Measurements from ENCODE around the gene ELF5. TPM values are rescaled to one million over a fixed set of nuclear protein-coding genes. Genes with fewer than 3 reads are reported as not detected.

Gene ELF5
- total and polyA plus RNA-seq, 2 of the 13 experiments (the other 11 are each of a cell fraction or from before 2014, with no cell fraction given), result 0.51 to 2.6 TPM

DNA sequence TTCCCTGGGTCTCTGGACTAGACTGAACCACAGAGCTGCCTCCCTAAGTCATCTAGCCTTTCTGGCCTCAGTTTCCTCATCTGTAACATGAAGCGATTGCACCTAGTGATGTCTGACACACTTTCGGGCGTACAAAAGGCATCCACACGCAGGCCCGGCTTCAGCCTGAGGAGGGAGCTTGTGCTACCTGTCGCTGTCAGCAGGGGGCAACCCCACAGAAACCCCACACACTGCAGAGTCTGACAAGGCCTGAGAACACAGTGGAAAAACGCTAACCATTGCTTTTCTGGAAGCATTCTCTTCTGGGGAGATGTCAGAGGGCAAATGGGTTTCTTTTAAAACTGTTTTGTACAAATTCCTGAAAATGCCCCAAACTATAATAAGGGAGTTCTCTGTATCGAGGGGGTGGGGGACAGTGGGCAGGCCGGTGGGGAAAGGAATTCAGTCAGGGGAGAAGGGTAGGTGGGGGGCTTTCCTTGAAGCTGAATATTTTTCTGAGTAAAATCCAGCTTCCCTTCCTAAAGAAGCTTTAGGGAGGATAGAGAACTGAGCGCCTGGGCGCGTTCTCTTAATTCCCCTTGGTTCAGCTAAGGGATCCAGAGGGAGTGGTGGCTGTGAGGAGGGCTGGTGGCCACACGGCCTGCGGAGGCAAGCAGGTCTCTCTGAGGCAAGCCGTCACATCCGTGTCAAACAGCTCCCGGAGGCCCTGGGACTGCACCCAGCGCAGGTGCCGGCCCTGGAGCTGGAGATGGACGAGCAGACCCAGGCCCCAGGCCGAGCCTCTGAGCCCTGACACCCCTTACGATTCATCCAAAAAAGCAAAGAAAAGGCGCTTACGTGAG lies 533 bp downstream of the ELF5 start (continued):
- TF ChIP-seq, protein P1, sequence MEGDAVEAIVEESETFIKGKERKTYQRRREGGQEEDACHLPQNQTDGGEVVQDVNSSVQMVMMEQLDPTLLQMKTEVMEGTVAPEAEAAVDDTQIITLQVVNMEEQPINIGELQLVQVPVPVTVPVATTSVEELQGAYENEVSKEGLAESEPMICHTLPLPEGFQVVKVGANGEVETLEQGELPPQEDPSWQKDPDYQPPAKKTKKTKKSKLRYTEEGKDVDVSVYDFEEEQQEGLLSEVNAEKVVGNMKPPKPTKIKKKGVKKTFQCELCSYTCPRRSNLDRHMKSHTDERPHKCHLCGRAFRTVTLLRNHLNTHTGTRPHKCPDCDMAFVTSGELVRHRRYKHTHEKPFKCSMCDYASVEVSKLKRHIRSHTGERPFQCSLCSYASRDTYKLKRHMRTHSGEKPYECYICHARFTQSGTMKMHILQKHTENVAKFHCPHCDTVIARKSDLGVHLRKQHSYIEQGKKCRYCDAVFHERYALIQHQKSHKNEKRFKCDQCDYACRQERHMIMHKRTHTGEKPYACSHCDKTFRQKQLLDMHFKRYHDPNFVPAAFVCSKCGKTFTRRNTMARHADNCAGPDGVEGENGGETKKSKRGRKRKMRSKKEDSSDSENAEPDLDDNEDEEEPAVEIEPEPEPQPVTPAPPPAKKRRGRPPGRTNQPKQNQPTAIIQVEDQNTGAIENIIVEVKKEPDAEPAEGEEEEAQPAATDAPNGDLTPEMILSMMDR (CRISPR knock-in tag; IDR thresholded peaks at IDR 0.05), result peak; percentile 93
- TF ChIP-seq, protein P2, sequence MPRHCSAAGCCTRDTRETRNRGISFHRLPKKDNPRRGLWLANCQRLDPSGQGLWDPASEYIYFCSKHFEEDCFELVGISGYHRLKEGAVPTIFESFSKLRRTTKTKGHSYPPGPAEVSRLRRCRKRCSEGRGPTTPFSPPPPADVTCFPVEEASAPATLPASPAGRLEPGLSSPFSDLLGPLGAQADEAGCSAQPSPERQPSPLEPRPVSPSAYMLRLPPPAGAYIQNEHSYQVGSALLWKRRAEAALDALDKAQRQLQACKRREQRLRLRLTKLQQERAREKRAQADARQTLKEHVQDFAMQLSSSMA (CRISPR knock-in tag; IDR thresholded peaks at IDR 0.05), result no peak
- TF ChIP-seq SUZ12 (IDR thresholded peaks at IDR 0.05; ENCODE audit: low read depth, low read length) (no peak), EP300 (IDR thresholded peaks at IDR 0.05; ENCODE audit: low read depth in 2 of 2, low read length in 2 of 2) (peak in 1 of 2 experiments; percentile 33; a peak in 1 of 4 replicates), EP300 (CRISPR knock-in tag; IDR thresholded peaks at IDR 0.05; ENCODE audit: borderline replicate concordance) (no peak), ZEB1 (IDR thresholded peaks at IDR 0.05; ENCODE audit: insufficient replicate concordance, low read depth) (no peak), KDM2A (CRISPR knock-in tag; IDR thresholded peaks at IDR 0.05; ENCODE audit: borderline replicate concordance, low read depth) (peak; percentile 50; the same call in 1 of the 2 replicates), BRCA1 (CRISPR knock-in tag; IDR thresholded peaks at IDR 0.05) (0 out of 2 replicates have a peak, but pooled peaks have one; percentile 13), PHF8 (CRISPR knock-in tag; IDR thresholded peaks at IDR 0.05) (no peak), SALL1 (CRISPR knock-in tag; IDR thresholded peaks at IDR 0.05) (peak; percentile 51; the same call in 1 of the 2 replicates), GATAD2A (CRISPR knock-in tag; IDR thresholded peaks at IDR 0.05) (peak; percentile 56; the same call in 1 of the 2 replicates), KMT2B (CRISPR knock-in tag; IDR thresholded peaks at IDR 0.05) (no peak), NCOR1 (IDR thresholded peaks at IDR 0.05; ENCODE audit: borderline replicate concordance, low read length) (no peak), NFYC (CRISPR knock-in tag; IDR thresholded peaks at IDR 0.05) (no peak), KDM3A (CRISPR knock-in tag; IDR thresholded peaks at IDR 0.05; ENCODE audit: low read depth) (no peak)
- TF ChIP-seq, protein P3, sequence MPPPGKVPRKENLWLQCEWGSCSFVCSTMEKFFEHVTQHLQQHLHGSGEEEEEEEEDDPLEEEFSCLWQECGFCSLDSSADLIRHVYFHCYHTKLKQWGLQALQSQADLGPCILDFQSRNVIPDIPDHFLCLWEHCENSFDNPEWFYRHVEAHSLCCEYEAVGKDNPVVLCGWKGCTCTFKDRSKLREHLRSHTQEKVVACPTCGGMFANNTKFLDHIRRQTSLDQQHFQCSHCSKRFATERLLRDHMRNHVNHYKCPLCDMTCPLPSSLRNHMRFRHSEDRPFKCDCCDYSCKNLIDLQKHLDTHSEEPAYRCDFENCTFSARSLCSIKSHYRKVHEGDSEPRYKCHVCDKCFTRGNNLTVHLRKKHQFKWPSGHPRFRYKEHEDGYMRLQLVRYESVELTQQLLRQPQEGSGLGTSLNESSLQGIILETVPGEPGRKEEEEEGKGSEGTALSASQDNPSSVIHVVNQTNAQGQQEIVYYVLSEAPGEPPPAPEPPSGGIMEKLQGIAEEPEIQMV (CRISPR knock-in tag; IDR thresholded peaks at IDR 0.05; ENCODE audit: low read depth), result no peak
- TF ChIP-seq, protein P4, sequence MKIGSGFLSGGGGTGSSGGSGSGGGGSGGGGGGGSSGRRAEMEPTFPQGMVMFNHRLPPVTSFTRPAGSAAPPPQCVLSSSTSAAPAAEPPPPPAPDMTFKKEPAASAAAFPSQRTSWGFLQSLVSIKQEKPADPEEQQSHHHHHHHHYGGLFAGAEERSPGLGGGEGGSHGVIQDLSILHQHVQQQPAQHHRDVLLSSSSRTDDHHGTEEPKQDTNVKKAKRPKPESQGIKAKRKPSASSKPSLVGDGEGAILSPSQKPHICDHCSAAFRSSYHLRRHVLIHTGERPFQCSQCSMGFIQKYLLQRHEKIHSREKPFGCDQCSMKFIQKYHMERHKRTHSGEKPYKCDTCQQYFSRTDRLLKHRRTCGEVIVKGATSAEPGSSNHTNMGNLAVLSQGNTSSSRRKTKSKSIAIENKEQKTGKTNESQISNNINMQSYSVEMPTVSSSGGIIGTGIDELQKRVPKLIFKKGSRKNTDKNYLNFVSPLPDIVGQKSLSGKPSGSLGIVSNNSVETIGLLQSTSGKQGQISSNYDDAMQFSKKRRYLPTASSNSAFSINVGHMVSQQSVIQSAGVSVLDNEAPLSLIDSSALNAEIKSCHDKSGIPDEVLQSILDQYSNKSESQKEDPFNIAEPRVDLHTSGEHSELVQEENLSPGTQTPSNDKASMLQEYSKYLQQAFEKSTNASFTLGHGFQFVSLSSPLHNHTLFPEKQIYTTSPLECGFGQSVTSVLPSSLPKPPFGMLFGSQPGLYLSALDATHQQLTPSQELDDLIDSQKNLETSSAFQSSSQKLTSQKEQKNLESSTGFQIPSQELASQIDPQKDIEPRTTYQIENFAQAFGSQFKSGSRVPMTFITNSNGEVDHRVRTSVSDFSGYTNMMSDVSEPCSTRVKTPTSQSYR (CRISPR knock-in tag; IDR thresholded peaks at IDR 0.05; ENCODE audit: borderline replicate concordance), result no peak
- TF ChIP-seq, protein P5, sequence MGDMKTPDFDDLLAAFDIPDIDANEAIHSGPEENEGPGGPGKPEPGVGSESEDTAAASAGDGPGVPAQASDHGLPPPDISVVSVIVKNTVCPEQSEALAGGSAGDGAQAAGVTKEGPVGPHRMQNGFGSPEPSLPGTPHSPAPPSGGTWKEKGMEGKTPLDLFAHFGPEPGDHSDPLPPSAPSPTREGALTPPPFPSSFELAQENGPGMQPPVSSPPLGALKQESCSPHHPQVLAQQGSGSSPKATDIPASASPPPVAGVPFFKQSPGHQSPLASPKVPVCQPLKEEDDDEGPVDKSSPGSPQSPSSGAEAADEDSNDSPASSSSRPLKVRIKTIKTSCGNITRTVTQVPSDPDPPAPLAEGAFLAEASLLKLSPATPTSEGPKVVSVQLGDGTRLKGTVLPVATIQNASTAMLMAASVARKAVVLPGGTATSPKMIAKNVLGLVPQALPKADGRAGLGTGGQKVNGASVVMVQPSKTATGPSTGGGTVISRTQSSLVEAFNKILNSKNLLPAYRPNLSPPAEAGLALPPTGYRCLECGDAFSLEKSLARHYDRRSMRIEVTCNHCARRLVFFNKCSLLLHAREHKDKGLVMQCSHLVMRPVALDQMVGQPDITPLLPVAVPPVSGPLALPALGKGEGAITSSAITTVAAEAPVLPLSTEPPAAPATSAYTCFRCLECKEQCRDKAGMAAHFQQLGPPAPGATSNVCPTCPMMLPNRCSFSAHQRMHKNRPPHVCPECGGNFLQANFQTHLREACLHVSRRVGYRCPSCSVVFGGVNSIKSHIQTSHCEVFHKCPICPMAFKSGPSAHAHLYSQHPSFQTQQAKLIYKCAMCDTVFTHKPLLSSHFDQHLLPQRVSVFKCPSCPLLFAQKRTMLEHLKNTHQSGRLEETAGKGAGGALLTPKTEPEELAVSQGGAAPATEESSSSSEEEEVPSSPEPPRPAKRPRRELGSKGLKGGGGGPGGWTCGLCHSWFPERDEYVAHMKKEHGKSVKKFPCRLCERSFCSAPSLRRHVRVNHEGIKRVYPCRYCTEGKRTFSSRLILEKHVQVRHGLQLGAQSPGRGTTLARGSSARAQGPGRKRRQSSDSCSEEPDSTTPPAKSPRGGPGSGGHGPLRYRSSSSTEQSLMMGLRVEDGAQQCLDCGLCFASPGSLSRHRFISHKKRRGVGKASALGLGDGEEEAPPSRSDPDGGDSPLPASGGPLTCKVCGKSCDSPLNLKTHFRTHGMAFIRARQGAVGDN (CRISPR knock-in tag; IDR thresholded peaks at IDR 0.05), result peak; percentile 64; the same call in 1 of the 2 replicates

Measured in HepG2 (cell line).